Kasumi-1 (cell line): ENCODE measurements around the gene TBATA.
A peak's percentile ranks its signal among the peaks of the same experiment; 100 is the strongest.

ENCODE experiments used
- DNase-seq, 2 experiments: peaks; one replicate each; lab custom pipeline; 2025; lab: John Stamatoyannopoulos, UW

The TBATA gene

DNA sequence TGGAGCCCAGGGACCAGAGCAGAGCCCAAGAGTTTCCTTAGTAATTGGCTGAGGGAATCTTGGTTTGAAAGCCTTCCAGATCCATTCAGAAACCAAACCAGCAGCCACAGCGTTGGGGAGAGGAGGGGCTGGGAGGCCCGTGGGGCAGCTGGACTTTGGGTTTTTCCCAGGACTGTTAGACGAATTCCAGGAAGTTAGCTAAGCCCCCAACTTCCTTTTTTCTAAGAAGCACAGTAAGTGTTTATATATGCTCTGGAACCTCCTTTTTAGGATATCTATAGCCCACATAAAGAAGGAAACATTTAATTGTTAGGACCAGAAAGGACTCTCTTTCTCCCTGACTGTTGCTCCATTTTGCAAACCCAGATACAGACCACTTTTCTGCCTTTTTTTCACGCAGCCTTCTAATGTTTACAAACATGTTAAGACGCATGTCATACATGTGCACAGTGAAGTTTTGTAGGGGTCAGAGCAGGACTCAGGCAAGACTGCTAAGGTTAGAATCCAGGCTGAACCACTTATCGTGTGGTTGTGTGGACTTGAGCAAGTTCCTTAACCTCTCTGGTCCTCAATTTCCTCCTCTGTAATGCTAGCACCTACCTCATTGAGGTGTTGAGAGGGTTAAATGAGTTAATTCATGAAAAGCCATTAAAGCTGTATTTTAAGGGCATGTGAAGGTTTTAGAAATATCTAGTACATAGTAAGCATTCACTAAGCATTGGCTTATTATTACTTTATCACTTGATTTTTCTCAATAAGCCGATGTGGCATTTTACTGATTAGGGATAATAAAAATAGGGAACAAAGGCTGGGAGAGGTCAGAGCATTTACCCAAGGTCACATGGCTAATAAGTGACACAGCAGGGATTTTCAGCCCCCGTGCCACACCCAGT, 42.4 kb downstream of the TBATA start:
- peak; percentile 36 to 49 for DNase-seq

DNA sequence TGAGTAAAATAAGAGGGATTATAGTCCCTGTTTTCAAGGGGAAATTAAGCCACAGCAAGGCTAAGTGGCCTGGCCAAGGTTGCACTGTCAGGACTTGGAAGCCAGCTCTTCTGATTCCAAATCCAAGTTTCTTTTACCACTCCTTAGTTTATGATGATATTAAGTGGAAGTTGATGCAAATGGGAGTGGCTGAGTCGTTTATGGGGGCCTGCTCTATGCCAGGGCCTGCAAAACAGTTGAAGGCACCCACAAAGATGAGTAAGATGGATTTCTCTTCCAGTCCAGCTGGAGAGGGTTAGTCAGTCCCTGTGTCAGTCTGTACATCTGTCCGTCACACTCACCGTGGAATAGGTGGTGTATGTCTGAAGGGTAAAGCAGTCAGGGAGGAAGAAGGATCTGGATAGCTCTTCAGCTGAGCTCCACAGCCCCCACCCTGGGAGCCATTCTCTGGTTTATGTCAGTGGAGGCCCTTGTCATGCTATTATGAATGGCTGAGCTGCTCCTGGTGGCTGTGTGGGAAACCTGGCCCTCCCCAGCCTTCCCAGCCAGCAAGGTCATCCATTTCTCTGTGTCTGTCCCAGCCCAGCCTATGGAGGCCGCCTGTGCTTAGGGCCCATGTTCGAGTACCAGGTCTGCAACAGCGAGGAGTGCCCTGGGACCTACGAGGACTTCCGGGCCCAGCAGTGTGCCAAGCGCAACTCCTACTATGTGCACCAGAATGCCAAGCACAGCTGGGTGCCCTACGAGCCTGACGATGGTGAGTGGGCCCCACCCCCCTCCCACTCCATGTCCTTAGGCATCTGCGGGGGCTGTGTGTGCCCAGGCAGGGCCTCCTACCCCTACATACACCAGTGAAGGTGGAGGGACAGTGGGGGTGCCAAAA, 44.5 kb downstream of the TBATA start:
- no peak for DNase-seq

- no peak for DNase-seq
These were observed 46.4 kb downstream of the TBATA start for GRCh38 chr10:70738761-70739121.

DNA sequence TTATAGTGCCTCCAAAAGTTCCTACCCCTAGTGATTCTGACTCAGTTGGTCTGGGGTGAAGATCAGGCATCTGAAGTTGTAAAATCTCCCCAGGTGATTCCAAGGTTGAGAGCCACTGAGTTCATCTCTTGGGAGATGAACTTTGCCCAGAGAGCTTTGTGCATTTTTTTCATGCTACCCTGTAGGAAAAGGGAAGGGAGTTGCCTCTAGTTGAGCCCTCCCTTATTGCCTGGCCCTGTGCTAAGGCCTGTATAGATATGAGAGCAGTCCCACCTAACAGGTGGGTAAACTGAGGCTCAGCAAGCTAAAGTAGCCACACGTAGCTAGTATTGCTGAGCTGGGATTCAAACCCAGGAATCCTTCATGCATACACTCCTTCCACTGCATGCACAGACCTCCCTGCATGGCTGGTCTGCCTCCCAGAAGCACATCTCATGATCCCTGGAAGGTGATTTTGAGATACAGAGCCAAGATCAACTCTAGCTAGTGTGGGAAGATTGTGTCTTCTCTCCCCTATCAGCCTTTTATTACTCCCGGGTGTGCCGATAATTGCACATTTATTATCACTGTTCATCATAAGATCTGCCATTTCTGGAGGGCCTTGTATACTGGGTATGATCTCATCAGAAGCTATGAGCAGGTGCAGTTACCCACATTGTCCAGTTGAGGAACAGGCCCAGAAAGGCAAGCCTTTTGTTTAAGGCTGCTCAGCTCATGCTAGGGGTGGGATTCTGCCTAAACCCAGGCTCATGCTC, 47.0 kb downstream of the TBATA start:
- DNase-seq: no peak

GRCh38 chr10:70737250-70737649, 47.9 kb downstream of the TBATA start:
- DNase-seq: no peak

- DNase-seq: no peak
These were observed 48.7 kb downstream of the TBATA start for GRCh38 chr10:70736525-70736924.

DNA sequence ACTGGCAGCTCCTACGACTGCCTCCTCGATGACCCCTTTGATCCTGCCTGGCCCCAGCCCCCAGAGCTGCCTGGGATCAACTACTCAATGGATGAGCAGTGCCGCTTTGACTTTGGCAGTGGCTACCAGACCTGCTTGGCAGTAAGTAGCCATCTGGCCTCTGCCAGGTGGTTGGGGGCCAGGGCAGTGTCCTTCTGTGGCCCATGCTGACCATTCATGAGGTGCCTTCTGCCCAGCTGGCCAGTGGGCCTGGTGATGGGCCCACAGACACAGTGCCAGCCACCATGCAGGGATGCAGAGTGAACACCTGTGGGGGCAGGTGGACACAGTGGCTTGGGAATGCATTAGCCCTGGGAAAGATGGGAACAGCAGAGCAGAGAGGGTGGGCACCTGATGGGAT, 50.0 kb downstream of the TBATA start:
- no peak for DNase-seq

DNA sequence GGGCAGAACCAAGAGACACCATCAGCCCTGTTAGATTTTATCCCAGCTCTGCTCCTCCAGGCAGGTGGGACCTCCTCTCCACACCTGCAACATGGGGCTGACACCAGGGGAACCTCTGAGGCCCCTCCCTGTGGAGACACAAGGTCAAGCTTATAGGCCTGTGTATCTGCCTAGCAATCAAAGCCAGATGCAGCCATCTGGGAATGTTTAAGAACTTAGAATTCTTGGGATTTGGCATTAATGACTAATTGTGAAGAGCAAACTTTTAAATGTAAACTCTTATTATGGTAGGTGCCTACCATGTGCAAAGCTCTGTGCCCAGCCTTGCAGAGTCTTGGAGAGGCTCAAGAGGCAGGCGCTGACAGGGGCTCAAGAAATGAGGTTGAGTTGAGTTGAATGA, 52.1 kb downstream of the TBATA start:
- DNase-seq: no peak

GRCh38 chr10:70732569-70732968, 52.6 kb downstream of the TBATA start:
- DNase-seq: no peak

- no peak for DNase-seq
These were observed 54.2 kb downstream of the TBATA start for GRCh38 chr10:70730955-70731354.

GRCh38 chr10:70729763-70730357, 55.3 kb downstream of the TBATA start:
- DNase-seq: no peak

GRCh38 chr10:70728328-70728727, 56.8 kb downstream of the TBATA start:
- no peak for DNase-seq

- DNase-seq: no peak
These were observed 58.2 kb downstream of the TBATA start for GRCh38 chr10:70726909-70727495.

- DNase-seq: no peak
These were observed 61.4 kb downstream of the TBATA start for GRCh38 chr10:70723771-70724170.

DNA sequence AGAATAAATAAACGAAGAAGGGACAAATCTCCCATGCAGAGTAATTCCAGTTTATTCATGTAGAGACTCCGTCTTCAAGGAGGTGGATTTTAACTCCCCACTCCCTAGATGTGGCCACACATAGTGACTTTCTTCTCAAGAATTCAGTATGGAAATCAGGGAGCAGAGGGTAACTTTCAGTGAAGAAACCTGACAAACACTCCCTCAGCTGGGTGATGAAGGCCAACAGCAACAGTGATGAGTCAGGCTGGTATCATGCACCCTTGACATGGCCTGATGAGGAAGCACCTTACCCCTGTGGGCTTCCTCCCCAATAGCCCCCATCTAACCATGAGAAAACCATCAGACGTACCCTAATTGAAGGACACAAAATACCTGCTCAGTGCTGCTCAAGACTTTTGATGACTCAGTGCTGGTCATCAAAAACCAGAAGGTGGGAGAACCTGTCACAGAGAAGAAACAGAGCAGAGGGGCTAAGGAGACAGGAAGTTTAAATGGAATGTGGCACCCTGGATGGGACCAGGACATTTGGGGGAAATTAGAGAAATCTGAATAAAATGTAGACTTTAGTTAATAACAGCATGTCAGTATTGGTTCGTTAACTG, 62.3 kb downstream of the TBATA start:
- DNase-seq: no peak
